AG04450 (cell line): ENCODE measurements around the gene UBE2J1. TPM values are rescaled to one million over a fixed set of nuclear protein-coding genes. Genes with fewer than 3 reads are reported as not detected.

Experiments used
- CTCF ChIA-PET: fragments of 300-600, 350-600 bp; formaldehyde crosslinking; extraction: SDS; loops from one replicate; lab custom pipeline; 2022; ENCODE audit warnings: antibody characterized with exemption, inconsistent platforms; lab: Charles Lee
- POLR2A ChIA-PET: fragments of 350-600 bp; formaldehyde crosslinking; extraction: SDS; loops from one replicate; lab custom pipeline; 2021; ENCODE audit warnings: antibody characterized with exemption, inconsistent platforms; lab: Yijun Ruan, JAX
- DNase-seq: peaks from one replicate; pipeline ENCODE4 v3.0.0-alpha.2; 2011; ENCODE audit warnings: low read depth, low spot score
- H3K27ac ChIP-seq: one replicate; pipeline ENCODE4 v1.5.1; 2012; ENCODE audit warnings: low read depth, low read length, control low read depth
- H3K27me3 ChIP-seq: one replicate; pipeline ENCODE4 v1.6.0; 2012; ENCODE audit warnings: low read length; ENCODE audit not compliant: control insufficient read depth, insufficient read depth
- H3K4me3 ChIP-seq: 2 replicates; pipeline ENCODE4 v1.5.1; 2011; ENCODE audit warnings: mild to moderate bottlenecking, low read depth, low read length, control low read depth
- H3K9me3 ChIP-seq: 2 replicates; pipeline ENCODE4 v1.5.1; 2012; ENCODE audit warnings: low read length; ENCODE audit not compliant: control insufficient read depth, insufficient read depth
- CTCF ChIP-seq: IDR thresholded peaks from 2 replicates; pipeline ENCODE4 v1.5.1; 2011; ENCODE audit warnings: low read depth, low read length, control low read depth, inconsistent platforms
- polyA plus RNA-seq: library from polyadenylated mRNA; depleted of rRNA; stranded (reverse); fragments of >200 nt; gene quantifications from 2 replicates; pipeline ENCODE4 v1.2.3, GENCODE V29; 2011

UBE2J1 gene
- polyA plus RNA-seq, 1 experiment = 49.4 TPM

DNA sequence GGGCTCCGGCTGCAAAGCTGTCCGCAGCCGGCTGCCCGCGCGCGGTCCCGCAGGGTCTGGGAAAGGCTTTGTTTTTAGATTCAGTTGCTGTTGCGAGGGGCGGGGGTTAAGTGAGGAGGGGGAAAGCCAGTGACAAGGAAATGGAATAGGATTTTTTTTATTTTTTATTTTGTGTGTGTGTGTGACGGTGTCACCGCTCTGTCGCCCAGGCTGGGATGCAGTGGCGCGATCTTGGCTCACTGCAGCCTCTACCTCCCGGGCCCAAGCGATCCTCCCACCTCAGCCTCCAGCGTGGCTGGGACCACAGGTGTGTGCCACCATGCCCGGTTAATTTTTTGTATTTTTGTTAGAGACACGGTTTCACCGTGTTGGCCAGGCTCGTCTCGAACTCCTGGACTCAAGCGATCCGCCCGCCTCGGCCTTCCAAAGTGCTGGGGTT is 615 bp upstream of the UBE2J1 start:
- DNase-seq = no peak
- Histone ChIP-seq H3K4me3 (peak overlapping the region; percentile 95), H3K27ac (peak overlapping the region; percentile 89), H3K27me3 (no peaks in the 10 kb centered on the region), H3K9me3 (peaks cover 3% of the 10 kb centered on the region; the same call in 1 of the 2 replicates)
- ChIA-PET CTCF (interaction anchor here (0.8 to 6.8 kb wide), 5 partner anchors 14 to 370 kb away, joined by 3 to 53 read pairs (median 9); no protein-coding TSS in a partner anchor), POLR2A (interaction anchor here (0.6 to 2.0 kb wide), 7 partner anchors 19 to 1964 kb away, joined by 3 to 8 read pairs (median 3); partner anchors contain the start of genes LYRM2, PNRC1 and RNGTT)
- TF ChIP-seq CTCF = no peak

- H3K4me3 ChIP-seq = peak overlapping the region; percentile 95
- peaks cover 3% of the 10 kb centered on the region; the same call in 1 of the 2 replicates for H3K9me3 ChIP-seq
- ChIA-PET POLR2A (interaction anchor here (0.6 to 2.0 kb wide), 5 partner anchors 10 to 396 kb away, joined by 3 to 8 read pairs (median 4); partner anchors contain the start of genes PM20D2 and RNGTT), CTCF (interaction anchor here (0.6 to 6.8 kb wide), 9 partner anchors 8 to 369 kb away, joined by 3 to 53 read pairs (median 6); no protein-coding TSS in a partner anchor)
- no peak for TF ChIP-seq CTCF
- no peaks in the 10 kb centered on the region for H3K27me3 ChIP-seq
- peak overlapping the region; percentile 81 for H3K27ac ChIP-seq
- DNase-seq = no peak
Observed at GRCh38 chr6:89351671-89352277, 748 bp downstream of the UBE2J1 start.

- POLR2A ChIA-PET = interaction anchor here (0.6 to 1.0 kb wide), 2 partner anchors 53 to 374 kb away, joined by 3 read pairs; no protein-coding TSS in a partner anchor
- H3K9me3 ChIP-seq = peaks cover 3% of the 10 kb centered on the region; the same call in 1 of the 2 replicates
- no peaks in the 10 kb centered on the region for H3K27me3 ChIP-seq
- CTCF ChIA-PET = interaction anchor here (0.6 to 6.8 kb wide), 9 partner anchors 8 to 435 kb away, joined by 3 to 53 read pairs (median 4); no protein-coding TSS in a partner anchor
- TF ChIP-seq CTCF = no peak
- peak overlapping the region; percentile 39 for H3K4me3 ChIP-seq
- DNase-seq = no peak
- H3K27ac ChIP-seq = no peak overlapping the region
Observed at GRCh38 chr6:89350281-89350966, 2.1 kb downstream of the UBE2J1 start.

- POLR2A ChIA-PET = no interaction called here
- no peak overlapping the region for H3K27ac ChIP-seq
- H3K9me3 ChIP-seq = peaks cover 3% of the 10 kb centered on the region; the same call in 1 of the 2 replicates
- no peak for DNase-seq
- H3K27me3 ChIP-seq = no peaks in the 10 kb centered on the region
- H3K4me3 ChIP-seq = no peak overlapping the region
- CTCF ChIA-PET = interaction anchor here (0.5 to 6.8 kb wide), 2 partner anchors 19 to 24 kb away, joined by 3 to 53 read pairs; no protein-coding TSS in a partner anchor
- no peak for TF ChIP-seq CTCF
Observed at GRCh38 chr6:89348372-89348771, 4.2 kb downstream of the UBE2J1 start.
